HepG2 (cell line): Measurements from ENCODE around the gene RTEL1. TPM values are rescaled to one million over a fixed set of nuclear protein-coding genes. Genes with fewer than 3 reads are reported as not detected.
A peak's percentile ranks its signal among the peaks of the same experiment; 100 is the strongest.

Experiments used
- ATF1 ChIP-seq: IDR thresholded peaks from 2 replicates; pipeline ENCODE4 v1.6.1; 2016; ENCODE audit warnings: mild to moderate bottlenecking, control low read depth
- HCFC1 ChIP-seq: fragments of 150-350 bp; IDR thresholded peaks from 2 replicates; pipeline ENCODE4 v1.6.1; 2014; ENCODE audit warnings: low read depth, low read length
- KMT2B ChIP-seq: IDR thresholded peaks from 2 replicates; pipeline ENCODE4 v1.6.1; 2016; ENCODE audit warnings: missing genetic modification reagents, missing compliant biosample characterization
- MTF1 ChIP-seq: sonication (generic); formaldehyde crosslinking; IDR thresholded peaks from 2 replicates; pipeline ENCODE4 v1.5.0; 2020; ENCODE audit warnings: missing genetic modification reagents
- MTF2 ChIP-seq: sonication (generic); formaldehyde crosslinking; IDR thresholded peaks from 2 replicates; pipeline ENCODE4 v1.5.0; 2020; ENCODE audit warnings: missing genetic modification reagents, borderline replicate concordance
- SRSF4 ChIP-seq: fragments of 200-400 bp; formaldehyde crosslinking; IDR thresholded peaks from one replicate; pipeline ENCODE4 v1.6.1; 2018; ENCODE audit warnings: mild to moderate bottlenecking, low read depth, low read length, moderate library complexity; ENCODE audit not compliant: poor library complexity, severe bottlenecking
- YEATS2 ChIP-seq: sonication (generic); formaldehyde crosslinking; IDR thresholded peaks from 2 replicates; pipeline ENCODE4 v1.4.0; 2020; ENCODE audit warnings: missing genetic modification reagents, borderline replicate concordance
- ZBTB3 ChIP-seq: sonication (generic); formaldehyde crosslinking; IDR thresholded peaks from 2 replicates; pipeline ENCODE4 v1.4.0; 2020; ENCODE audit warnings: low read depth, mild to moderate bottlenecking, moderate library complexity, missing genetic modification reagents, borderline replicate concordance
- ZFP82 ChIP-seq: sonication (generic); formaldehyde crosslinking; IDR thresholded peaks from 2 replicates; pipeline ENCODE4 v1.5.1; 2020; ENCODE audit warnings: mild to moderate bottlenecking, missing genetic modification reagents, borderline replicate concordance
- ZNF136 ChIP-seq: sonication (generic); formaldehyde crosslinking; IDR thresholded peaks from 2 replicates; pipeline ENCODE4 v1.8.1; 2022; ENCODE audit warnings: low read depth, mild to moderate bottlenecking, moderate library complexity, missing genetic modification reagents
- ZNF30 ChIP-seq: sonication (generic); formaldehyde crosslinking; IDR thresholded peaks from 2 replicates; pipeline ENCODE4 v1.5.0; 2020; ENCODE audit warnings: mild to moderate bottlenecking, missing genetic modification reagents
- ZNF33A ChIP-seq: sonication (generic); formaldehyde crosslinking; IDR thresholded peaks from 2 replicates; pipeline ENCODE4 v1.5.1; 2020; ENCODE audit warnings: missing genetic modification reagents, mild to moderate bottlenecking, moderate library complexity, borderline replicate concordance
- ZNF382 ChIP-seq: sonication (generic); formaldehyde crosslinking; IDR thresholded peaks from 2 replicates; pipeline ENCODE4 v1.5.0; 2020; ENCODE audit warnings: missing genetic modification reagents, mild to moderate bottlenecking, borderline replicate concordance
- polyA plus RNA-seq, 8 experiments: library from polyadenylated mRNA; depleted of rRNA in 3 of 8; stranded (reverse) in 7 of 8; unstranded in 1 of 8; fragments of >200 nt; fragmentation: Illumina TruSeq in 4 of 8; extraction: Trizol in 4 of 8; gene quantifications; 2 replicates each; pipeline versions ENCODE4 v1.2.1 to v1.2.3, GENCODE V29; 2011 to 2016; ENCODE audit warnings: low read depth in 4 of 8, missing spikeins in 1 of 8, mixed read lengths in 1 of 8; ENCODE audit not compliant: insufficient read depth in 1 of 8
- total RNA-seq, 5 experiments: library from RNA; depleted of rRNA; stranded (reverse); fragments of >200 nt; fragmentation: Illumina TruSeq; extraction: Trizol; gene quantifications; 2 replicates each; pipeline ENCODE4 v1.2.3, GENCODE V29; 2016; ENCODE audit warnings: low read depth in 1 of 5
- TF ChIP-seq, protein P1 (sequence below): sonication (generic); formaldehyde crosslinking; IDR thresholded peaks from 2 replicates; pipeline ENCODE4 v1.4.0; 2020; ENCODE audit warnings: mild to moderate bottlenecking, missing genetic modification reagents, borderline replicate concordance
- TF ChIP-seq, protein P2 (sequence below): sonication (generic); formaldehyde crosslinking; IDR thresholded peaks from 2 replicates; pipeline ENCODE4 v1.5.1; 2020; ENCODE audit warnings: mild to moderate bottlenecking, missing genetic modification reagents, borderline replicate concordance
- TF ChIP-seq, protein P3 (sequence below): sonication (generic); formaldehyde crosslinking; IDR thresholded peaks from 2 replicates; pipeline ENCODE4 v1.9.0; 2021; ENCODE audit warnings: missing genetic modification reagents, mild to moderate bottlenecking, borderline replicate concordance
- TF ChIP-seq, protein P4 (sequence below): sonication (generic); formaldehyde crosslinking; IDR thresholded peaks from 2 replicates; pipeline ENCODE4 v1.5.0; 2020; ENCODE audit warnings: missing genetic modification reagents

Gene RTEL1
- total and polyA plus RNA-seq, 2 of the 13 experiments (the other 11 are each of a cell fraction or from before 2014, with no cell fraction given), result 21.8 to 36.4 TPM

DNA sequence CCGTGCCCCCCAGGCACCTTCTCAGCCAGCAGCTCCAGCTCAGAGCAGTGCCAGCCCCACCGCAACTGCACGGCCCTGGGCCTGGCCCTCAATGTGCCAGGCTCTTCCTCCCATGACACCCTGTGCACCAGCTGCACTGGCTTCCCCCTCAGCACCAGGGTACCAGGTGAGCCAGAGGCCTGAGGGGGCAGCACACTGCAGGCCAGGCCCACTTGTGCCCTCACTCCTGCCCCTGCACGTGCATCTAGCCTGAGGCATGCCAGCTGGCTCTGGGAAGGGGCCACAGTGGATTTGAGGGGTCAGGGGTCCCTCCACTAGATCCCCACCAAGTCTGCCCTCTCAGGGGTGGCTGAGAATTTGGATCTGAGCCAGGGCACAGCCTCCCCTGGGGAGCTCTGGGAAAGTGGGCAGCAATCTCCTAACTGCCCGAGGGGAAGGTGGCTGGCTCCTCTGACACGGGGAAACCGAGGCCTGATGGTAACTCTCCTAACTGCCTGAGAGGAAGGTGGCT lies 39.3 kb downstream of the RTEL1 start (continued):
- TF ChIP-seq, protein P1, sequence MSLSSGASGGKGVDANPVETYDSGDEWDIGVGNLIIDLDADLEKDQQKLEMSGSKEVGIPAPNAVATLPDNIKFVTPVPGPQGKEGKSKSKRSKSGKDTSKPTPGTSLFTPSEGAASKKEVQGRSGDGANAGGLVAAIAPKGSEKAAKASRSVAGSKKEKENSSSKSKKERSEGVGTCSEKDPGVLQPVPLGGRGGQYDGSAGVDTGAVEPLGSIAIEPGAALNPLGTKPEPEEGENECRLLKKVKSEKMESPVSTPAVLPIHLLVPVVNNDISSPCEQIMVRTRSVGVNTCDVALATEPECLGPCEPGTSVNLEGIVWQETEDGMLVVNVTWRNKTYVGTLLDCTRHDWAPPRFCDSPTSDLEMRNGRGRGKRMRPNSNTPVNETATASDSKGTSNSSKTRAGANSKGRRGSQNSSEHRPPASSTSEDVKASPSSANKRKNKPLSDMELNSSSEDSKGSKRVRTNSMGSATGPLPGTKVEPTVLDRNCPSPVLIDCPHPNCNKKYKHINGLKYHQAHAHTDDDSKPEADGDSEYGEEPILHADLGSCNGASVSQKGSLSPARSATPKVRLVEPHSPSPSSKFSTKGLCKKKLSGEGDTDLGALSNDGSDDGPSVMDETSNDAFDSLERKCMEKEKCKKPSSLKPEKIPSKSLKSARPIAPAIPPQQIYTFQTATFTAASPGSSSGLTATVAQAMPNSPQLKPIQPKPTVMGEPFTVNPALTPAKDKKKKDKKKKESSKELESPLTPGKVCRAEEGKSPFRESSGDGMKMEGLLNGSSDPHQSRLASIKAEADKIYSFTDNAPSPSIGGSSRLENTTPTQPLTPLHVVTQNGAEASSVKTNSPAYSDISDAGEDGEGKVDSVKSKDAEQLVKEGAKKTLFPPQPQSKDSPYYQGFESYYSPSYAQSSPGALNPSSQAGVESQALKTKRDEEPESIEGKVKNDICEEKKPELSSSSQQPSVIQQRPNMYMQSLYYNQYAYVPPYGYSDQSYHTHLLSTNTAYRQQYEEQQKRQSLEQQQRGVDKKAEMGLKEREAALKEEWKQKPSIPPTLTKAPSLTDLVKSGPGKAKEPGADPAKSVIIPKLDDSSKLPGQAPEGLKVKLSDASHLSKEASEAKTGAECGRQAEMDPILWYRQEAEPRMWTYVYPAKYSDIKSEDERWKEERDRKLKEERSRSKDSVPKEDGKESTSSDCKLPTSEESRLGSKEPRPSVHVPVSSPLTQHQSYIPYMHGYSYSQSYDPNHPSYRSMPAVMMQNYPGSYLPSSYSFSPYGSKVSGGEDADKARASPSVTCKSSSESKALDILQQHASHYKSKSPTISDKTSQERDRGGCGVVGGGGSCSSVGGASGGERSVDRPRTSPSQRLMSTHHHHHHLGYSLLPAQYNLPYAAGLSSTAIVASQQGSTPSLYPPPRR (CRISPR knock-in tag), result peak; percentile 18; the same call in 1 of the 2 replicates
- TF ChIP-seq, protein P2, sequence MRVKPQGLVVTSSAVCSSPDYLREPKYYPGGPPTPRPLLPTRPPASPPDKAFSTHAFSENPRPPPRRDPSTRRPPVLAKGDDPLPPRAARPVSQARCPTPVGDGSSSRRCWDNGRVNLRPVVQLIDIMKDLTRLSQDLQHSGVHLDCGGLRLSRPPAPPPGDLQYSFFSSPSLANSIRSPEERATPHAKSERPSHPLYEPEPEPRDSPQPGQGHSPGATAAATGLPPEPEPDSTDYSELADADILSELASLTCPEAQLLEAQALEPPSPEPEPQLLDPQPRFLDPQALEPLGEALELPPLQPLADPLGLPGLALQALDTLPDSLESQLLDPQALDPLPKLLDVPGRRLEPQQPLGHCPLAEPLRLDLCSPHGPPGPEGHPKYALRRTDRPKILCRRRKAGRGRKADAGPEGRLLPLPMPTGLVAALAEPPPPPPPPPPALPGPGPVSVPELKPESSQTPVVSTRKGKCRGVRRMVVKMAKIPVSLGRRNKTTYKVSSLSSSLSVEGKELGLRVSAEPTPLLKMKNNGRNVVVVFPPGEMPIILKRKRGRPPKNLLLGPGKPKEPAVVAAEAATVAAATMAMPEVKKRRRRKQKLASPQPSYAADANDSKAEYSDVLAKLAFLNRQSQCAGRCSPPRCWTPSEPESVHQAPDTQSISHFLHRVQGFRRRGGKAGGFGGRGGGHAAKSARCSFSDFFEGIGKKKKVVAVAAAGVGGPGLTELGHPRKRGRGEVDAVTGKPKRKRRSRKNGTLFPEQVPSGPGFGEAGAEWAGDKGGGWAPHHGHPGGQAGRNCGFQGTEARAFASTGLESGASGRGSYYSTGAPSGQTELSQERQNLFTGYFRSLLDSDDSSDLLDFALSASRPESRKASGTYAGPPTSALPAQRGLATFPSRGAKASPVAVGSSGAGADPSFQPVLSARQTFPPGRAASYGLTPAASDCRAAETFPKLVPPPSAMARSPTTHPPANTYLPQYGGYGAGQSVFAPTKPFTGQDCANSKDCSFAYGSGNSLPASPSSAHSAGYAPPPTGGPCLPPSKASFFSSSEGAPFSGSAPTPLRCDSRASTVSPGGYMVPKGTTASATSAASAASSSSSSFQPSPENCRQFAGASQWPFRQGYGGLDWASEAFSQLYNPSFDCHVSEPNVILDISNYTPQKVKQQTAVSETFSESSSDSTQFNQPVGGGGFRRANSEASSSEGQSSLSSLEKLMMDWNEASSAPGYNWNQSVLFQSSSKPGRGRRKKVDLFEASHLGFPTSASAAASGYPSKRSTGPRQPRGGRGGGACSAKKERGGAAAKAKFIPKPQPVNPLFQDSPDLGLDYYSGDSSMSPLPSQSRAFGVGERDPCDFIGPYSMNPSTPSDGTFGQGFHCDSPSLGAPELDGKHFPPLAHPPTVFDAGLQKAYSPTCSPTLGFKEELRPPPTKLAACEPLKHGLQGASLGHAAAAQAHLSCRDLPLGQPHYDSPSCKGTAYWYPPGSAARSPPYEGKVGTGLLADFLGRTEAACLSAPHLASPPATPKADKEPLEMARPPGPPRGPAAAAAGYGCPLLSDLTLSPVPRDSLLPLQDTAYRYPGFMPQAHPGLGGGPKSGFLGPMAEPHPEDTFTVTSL (CRISPR knock-in tag), result peak; percentile 16; the same call in 1 of the 2 replicates
- TF ChIP-seq ZBTB3 (CRISPR knock-in tag) (no peak), SRSF4 (no peak), ZFP82 (CRISPR knock-in tag) (no peak), MTF2 (CRISPR knock-in tag) (no peak), ZNF33A (CRISPR knock-in tag) (no peak), YEATS2 (0 out of 2 replicates have a peak, but pooled peaks have one; percentile 1), ATF1 (CRISPR knock-in tag) (no peak), ZNF30 (no peak; the same call in 1 of the 2 replicates), ZNF136 (CRISPR knock-in tag) (no peak), ZNF382 (CRISPR knock-in tag) (no peak), KMT2B (CRISPR knock-in tag) (no peak), HCFC1 (no peak), MTF1 (no peak)
- TF ChIP-seq, protein P3, sequence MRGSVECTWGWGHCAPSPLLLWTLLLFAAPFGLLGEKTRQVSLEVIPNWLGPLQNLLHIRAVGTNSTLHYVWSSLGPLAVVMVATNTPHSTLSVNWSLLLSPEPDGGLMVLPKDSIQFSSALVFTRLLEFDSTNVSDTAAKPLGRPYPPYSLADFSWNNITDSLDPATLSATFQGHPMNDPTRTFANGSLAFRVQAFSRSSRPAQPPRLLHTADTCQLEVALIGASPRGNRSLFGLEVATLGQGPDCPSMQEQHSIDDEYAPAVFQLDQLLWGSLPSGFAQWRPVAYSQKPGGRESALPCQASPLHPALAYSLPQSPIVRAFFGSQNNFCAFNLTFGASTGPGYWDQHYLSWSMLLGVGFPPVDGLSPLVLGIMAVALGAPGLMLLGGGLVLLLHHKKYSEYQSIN, result no peak
- TF ChIP-seq, protein P4, sequence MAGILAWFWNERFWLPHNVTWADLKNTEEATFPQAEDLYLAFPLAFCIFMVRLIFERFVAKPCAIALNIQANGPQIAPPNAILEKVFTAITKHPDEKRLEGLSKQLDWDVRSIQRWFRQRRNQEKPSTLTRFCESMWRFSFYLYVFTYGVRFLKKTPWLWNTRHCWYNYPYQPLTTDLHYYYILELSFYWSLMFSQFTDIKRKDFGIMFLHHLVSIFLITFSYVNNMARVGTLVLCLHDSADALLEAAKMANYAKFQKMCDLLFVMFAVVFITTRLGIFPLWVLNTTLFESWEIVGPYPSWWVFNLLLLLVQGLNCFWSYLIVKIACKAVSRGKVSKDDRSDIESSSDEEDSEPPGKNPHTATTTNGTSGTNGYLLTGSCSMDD, result no peak
